HG03025 (cell line): Measurements from ENCODE around the gene SAP130.

Experiments
- ATAC-seq: cut with Tn5 transposase; IDR thresholded peaks from one replicate; pipeline ENCODE4 v1.9.1; 2021; ENCODE audit warnings: mild to moderate bottlenecking, moderate library complexity; ENCODE audit not compliant: unreplicated experiment, low FRiP score

The SAP130 gene

DNA sequence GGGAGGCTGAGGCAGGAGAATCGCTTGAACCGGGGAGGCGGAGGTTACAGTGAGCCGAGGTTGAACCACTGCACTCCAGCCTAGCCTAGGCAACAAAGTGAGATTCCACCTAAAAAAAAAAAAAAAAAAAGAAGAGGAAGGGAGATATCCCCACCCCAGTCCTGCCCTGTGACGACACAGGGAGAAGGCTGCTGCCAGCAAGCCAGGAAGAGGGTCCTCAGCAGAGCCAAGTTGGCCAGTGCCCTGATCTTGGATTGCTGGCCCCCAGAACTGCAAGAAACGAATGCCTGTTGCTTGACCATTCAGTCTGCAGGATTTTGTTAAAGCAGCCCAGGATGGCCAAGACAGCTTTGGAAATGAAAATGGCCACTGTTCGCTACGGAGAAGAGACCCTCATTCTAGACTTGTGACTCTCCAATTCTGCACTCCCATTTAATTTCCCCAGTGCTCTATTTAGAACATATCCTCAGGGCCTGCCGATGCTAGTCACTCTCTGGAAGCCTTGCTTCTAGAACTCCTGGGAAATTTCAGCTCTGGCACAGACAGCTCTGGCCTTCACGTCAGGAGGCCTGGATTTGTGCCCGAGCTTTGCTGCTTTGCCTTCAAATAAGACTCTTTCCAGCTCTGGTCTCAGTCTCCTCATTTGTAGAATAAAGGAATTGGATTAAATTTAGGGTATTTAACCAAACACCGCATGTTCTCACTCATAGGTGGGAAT is 126.4 kb downstream of the SAP130 start:
- ATAC-seq: no peak

DNA sequence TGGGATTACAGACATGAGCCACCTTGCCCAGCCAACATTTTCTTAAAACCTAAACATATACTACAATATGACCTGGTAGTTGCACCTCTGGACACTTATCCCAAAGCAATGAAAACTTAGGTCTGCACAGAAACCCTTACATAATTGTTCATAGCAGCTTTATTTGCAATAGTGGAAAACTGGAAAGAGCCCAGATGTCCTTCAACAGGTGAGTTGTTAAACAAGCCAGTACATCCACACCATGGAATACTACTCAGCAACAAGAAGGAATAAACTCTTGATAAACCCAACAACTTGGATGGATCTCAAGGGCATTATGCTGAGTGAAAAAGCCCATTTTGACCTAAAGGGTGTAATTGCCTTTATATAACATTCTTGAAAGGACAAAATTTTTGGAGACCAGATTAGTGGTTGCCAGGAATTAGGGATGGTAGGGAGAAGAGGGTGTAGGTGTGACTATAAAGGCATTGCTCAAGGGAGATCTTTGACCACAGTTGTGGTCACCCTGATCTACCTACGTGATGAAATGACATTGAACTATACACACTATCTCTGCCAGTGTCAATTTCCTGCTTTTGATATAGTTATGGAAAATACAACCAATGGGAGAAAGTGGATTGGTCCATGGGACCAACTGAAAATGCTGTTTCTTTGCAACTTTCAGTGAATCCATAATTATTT is 130.2 kb downstream of the SAP130 start:
- no peak for ATAC-seq

DNA sequence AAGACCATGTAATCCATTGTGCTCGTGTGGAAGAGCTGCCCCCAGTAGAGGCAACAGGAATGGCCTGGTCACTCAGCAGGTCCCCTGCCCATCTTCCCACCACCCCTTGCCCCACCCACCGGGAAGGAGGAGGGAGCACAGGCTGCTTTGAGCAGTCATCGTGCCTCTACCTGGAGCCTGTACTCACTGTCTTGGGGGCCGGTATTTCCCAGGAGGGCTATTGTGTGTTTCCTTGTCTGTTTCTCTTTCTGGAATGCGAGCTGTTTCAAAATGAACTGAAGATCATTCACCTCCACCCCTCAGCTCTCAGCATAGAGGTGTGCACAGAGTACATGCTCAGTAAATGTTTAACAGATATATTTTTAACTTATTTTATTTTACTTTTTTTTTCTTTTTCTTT is 134.4 kb downstream of the SAP130 start:
- no peak for ATAC-seq

DNA sequence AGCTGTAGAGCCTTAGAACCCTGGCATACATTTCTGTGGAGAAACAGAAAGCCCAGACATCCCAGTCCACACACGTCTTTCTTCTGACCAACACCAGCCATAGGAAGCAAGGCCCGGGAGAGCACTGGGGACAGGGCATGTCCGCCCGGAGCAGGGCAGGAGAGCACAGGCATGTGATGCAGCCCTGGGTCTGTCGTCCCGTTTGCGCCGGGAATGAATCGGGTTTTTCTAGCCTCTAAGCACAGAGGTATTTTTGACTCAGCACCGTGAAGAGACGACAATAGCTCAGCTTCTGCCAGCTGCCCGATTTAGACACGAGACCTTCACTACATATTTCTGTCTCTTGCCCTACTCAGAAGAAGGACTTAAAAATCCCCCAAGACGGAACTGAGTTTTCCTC is 134.8 kb downstream of the SAP130 start:
- no peak for ATAC-seq

DNA sequence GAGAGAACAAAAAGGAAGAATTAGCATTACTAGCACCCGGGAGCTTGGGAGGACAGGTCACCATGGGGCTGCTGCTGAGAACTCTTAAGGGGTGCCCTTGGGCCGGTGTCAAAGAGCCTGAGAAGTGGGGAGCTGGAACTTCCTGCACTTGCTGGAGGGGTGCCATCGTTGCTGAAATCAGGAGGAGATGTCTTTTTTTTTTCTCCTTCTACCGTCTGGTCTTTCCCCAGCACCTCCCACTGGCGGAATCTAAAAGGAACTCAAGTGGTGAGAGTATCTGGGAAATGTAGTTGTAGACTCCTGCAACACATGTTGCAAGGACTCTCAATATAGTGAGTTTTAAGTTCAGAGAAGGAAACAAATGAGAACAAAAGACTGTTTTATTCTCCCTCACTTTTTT is 136.0 kb downstream of the SAP130 start:
- ATAC-seq: no peak
